GM19239 (cell line): ENCODE data around the gene DKKL1.

Experiments used
- DNase-seq: peaks from one replicate; pipeline ENCODE4 v3.0.0; 2011; ENCODE audit warnings: low spot score; ENCODE audit not compliant: insufficient read length
- FAIRE-seq: peaks from 2 replicates; lab custom pipeline; 2011; peaks lifted over from hg19 to GRCh38; lab: Jason Lieb, UNC

Gene DKKL1

GRCh38 chr19:49337267-49338022, 26.2 kb upstream of the DKKL1 start:
- no peak for FAIRE-seq

GRCh38 chr19:49338023-49338677, 25.5 kb upstream of the DKKL1 start:
- no peak for DNase-seq
- FAIRE-seq = no peak

More at GRCh38 chr19:49337267-49338022, 26.2 kb upstream of the DKKL1 start:
- no peak for DNase-seq

GRCh38 chr19:49338691-49339300, 24.9 kb upstream of the DKKL1 start:
- DNase-seq (no peak), FAIRE-seq (no peak)

- DNase-seq (no peak), FAIRE-seq (no peak)
Observed at GRCh38 chr19:49339301-49340068, 24.2 kb upstream of the DKKL1 start.

GRCh38 chr19:49340069-49340864, 23.4 kb upstream of the DKKL1 start:
- FAIRE-seq (peak; percentile 97), DNase-seq (peak; percentile 98)

- FAIRE-seq (no peak), DNase-seq (no peak)
Observed at GRCh38 chr19:49340865-49341718, 22.6 kb upstream of the DKKL1 start.

GRCh38 chr19:49342291-49342721, 21.4 kb upstream of the DKKL1 start:
- DNase-seq = no peak
- FAIRE-seq = no peak

GRCh38 chr19:49343123-49343522, 20.6 kb upstream of the DKKL1 start:
- DNase-seq (no peak), FAIRE-seq (no peak)

- no peak for FAIRE-seq
- DNase-seq = no peak
Observed at GRCh38 chr19:49344505-49345423, 18.9 kb upstream of the DKKL1 start.

GRCh38 chr19:49347191-49347590, 16.5 kb upstream of the DKKL1 start:
- FAIRE-seq (no peak), DNase-seq (no peak)

- no peak for FAIRE-seq
- no peak for DNase-seq
Observed at GRCh38 chr19:49347835-49348234, 15.8 kb upstream of the DKKL1 start.

- no peak for DNase-seq
- FAIRE-seq = peak; percentile 58
Observed at GRCh38 chr19:49348305-49349189, 15.1 kb upstream of the DKKL1 start.

GRCh38 chr19:49349567-49349966, 14.1 kb upstream of the DKKL1 start:
- no peak for FAIRE-seq
- DNase-seq = no peak

GRCh38 chr19:49355909-49356353, 7.7 kb upstream of the DKKL1 start:
- FAIRE-seq = no peak
- DNase-seq = no peak

- FAIRE-seq = no peak
- DNase-seq = no peak
Observed at GRCh38 chr19:49356382-49356781, 7.3 kb upstream of the DKKL1 start.

- no peak for FAIRE-seq
- DNase-seq = no peak
Observed at GRCh38 chr19:49357186-49357585, 6.5 kb upstream of the DKKL1 start.
